Measurements from ENCODE around the gene OR1F1.

DNA sequence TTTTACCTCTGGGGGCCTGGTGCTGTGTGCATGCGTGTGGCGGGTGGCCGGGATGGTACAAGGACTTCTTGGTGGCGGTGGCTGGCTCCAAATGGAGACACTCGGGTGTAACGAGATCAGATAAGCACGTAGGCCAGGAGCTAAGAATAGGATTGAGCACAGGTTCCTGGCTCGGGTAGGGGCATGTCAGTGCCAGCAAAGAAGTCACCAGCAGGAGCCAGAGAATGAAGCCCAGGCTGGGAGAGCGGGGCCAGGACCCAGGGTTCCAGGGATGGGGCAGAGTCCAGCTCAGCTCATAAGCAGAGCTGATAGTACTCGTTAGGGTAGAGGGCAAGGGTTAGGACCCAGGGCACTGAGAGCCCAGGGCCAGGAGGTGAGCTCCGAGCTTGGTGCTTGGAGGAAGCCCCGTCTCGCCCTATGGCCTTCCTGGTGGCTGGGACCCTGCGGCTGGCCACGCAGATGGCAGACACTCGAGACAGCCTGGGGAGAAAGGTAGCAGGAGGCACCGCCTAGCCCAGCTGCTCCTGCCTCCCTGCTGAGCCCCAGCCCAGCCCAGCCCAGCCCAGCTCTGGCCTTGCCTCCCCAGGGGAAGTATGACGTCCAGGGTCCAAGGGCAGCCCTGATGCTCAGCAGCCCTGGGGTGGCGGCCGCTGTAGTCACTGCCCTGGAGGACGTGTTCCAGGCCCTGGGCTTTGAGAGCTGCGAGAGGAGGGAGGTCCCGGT, 44.2 kb upstream of the OR1F1 start:
- TF ChIP-seq, protein P1, sequence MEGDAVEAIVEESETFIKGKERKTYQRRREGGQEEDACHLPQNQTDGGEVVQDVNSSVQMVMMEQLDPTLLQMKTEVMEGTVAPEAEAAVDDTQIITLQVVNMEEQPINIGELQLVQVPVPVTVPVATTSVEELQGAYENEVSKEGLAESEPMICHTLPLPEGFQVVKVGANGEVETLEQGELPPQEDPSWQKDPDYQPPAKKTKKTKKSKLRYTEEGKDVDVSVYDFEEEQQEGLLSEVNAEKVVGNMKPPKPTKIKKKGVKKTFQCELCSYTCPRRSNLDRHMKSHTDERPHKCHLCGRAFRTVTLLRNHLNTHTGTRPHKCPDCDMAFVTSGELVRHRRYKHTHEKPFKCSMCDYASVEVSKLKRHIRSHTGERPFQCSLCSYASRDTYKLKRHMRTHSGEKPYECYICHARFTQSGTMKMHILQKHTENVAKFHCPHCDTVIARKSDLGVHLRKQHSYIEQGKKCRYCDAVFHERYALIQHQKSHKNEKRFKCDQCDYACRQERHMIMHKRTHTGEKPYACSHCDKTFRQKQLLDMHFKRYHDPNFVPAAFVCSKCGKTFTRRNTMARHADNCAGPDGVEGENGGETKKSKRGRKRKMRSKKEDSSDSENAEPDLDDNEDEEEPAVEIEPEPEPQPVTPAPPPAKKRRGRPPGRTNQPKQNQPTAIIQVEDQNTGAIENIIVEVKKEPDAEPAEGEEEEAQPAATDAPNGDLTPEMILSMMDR (conservative IDR thresholded peaks at IDR 0.05): no peak
- TF ChIP-seq EZH2 (IDR thresholded peaks at IDR 0.05; ENCODE audit: low read depth): no peak
